HEK293 (cell line): ENCODE measurements around the gene WWOX.

Source experiments
- CTCF ChIA-PET: fragments of 350-600 bp; formaldehyde crosslinking; extraction: SDS; loops from one replicate; lab custom pipeline; 2021; ENCODE audit warnings: antibody characterized with exemption; lab: Yijun Ruan, JAX
- POLR2A ChIA-PET: fragments of 300-600 bp; formaldehyde crosslinking; extraction: SDS; loops from one replicate; lab custom pipeline; 2020; ENCODE audit warnings: antibody characterized with exemption, inconsistent platforms; lab: Yijun Ruan, JAX
- H3K27ac ChIP-seq: fragments of 200-500 bp; sonication (Bioruptor generic); 2 replicates; pipeline ENCODE4 v1.5.1; 2014; ENCODE audit warnings: low read depth, low read length, control low read depth, inconsistent platforms; ENCODE audit errors: extremely low read depth
- H3K36me3 ChIP-seq, 2 experiments: fragments of 200-500 bp in 1 of 2; sonication (Bioruptor generic) in 1 of 2; 1 replicate in 1 of 2; 2 replicates in 1 of 2; pipeline ENCODE4 v1.5.1; 2014 to 2017; ENCODE audit warnings: inconsistent platforms in 2 of 2, low read length in 2 of 2; ENCODE audit not compliant: control insufficient read depth in 2 of 2, insufficient read depth in 1 of 2
- H3K4me1 ChIP-seq: fragments of 200-500 bp; sonication (Bioruptor generic); 2 replicates; pipeline ENCODE4 v1.5.1; 2014; ENCODE audit warnings: mild to moderate bottlenecking, low read length, inconsistent platforms; ENCODE audit not compliant: control insufficient read depth, insufficient read depth
- H3K4me3 ChIP-seq: 2 replicates; pipeline ENCODE4 v1.5.1; 2011; ENCODE audit warnings: low read depth, mild to moderate bottlenecking, control low read depth, low read length, moderate library complexity
- H3K9me3 ChIP-seq: fragments of 200-500 bp; sonication (Bioruptor generic); 2 replicates; pipeline ENCODE4 v1.5.1; 2014; ENCODE audit warnings: low read depth, low read length, inconsistent platforms; ENCODE audit not compliant: control insufficient read depth, insufficient read depth
- BCL11A ChIP-seq: fragments of 450-650 bp; formaldehyde crosslinking; IDR thresholded peaks from 2 replicates; pipeline ENCODE4 v1.5.1; 2016; ENCODE audit warnings: low read depth, missing biosample characterization, missing genetic modification characterization
- BCL11B ChIP-seq: fragments of 450-650 bp; formaldehyde crosslinking; IDR thresholded peaks from 2 replicates; pipeline ENCODE4 v1.5.1; 2016; ENCODE audit warnings: low read depth, missing biosample characterization, missing genetic modification characterization
- GLIS1 ChIP-seq: fragments of 450-650 bp; formaldehyde crosslinking; IDR thresholded peaks from 2 replicates; pipeline ENCODE4 v1.5.1; 2016; ENCODE audit warnings: missing biosample characterization, missing genetic modification characterization
- GLIS2 ChIP-seq: fragments of 450-650 bp; formaldehyde crosslinking; IDR thresholded peaks from 2 replicates; pipeline ENCODE4 v1.5.1; 2016; ENCODE audit warnings: missing biosample characterization, missing genetic modification characterization
- HIC1 ChIP-seq: fragments of 450-650 bp; formaldehyde crosslinking; IDR thresholded peaks from 2 replicates; pipeline ENCODE4 v1.5.1; 2016; ENCODE audit warnings: missing biosample characterization, missing genetic modification characterization
- KLF1 ChIP-seq: fragments of 450-650 bp; formaldehyde crosslinking; IDR thresholded peaks from 2 replicates; pipeline ENCODE4 v1.5.1; 2016; ENCODE audit warnings: missing biosample characterization, missing genetic modification characterization
- PATZ1 ChIP-seq: fragments of 450-650 bp; formaldehyde crosslinking; IDR thresholded peaks from 2 replicates; pipeline ENCODE4 v1.5.1; 2016; ENCODE audit warnings: missing biosample characterization, missing genetic modification characterization
- PRDM1 ChIP-seq: fragments of 450-650 bp; formaldehyde crosslinking; IDR thresholded peaks from 2 replicates; pipeline ENCODE4; 2016; ENCODE audit warnings: missing biosample characterization, missing genetic modification characterization
- SALL2 ChIP-seq: fragments of 450-650 bp; formaldehyde crosslinking; IDR thresholded peaks from 2 replicates; pipeline ENCODE4 v1.5.0; 2017; ENCODE audit warnings: missing biosample characterization, mild to moderate bottlenecking, missing genetic modification characterization, borderline replicate concordance
- YY2 ChIP-seq: fragments of 450-650 bp; formaldehyde crosslinking; IDR thresholded peaks from 2 replicates; pipeline ENCODE4 v1.5.1; 2016; ENCODE audit warnings: missing biosample characterization, missing genetic modification characterization
- ZBTB11 ChIP-seq: fragments of 450-650 bp; formaldehyde crosslinking; conservative IDR thresholded peaks from 2 replicates; pipeline ENCODE4 v1.5.1; 2016; ENCODE audit warnings: low read depth, missing biosample characterization, missing genetic modification characterization
- ZNF112 ChIP-seq: fragments of 450-650 bp; formaldehyde crosslinking; IDR thresholded peaks from 2 replicates; pipeline ENCODE4 v1.5.0; 2017; ENCODE audit warnings: missing biosample characterization, missing genetic modification characterization
- ZNF202 ChIP-seq: fragments of 450-650 bp; formaldehyde crosslinking; IDR thresholded peaks from 2 replicates; pipeline ENCODE4 v1.5.1; 2016; ENCODE audit warnings: missing biosample characterization, missing genetic modification characterization, borderline replicate concordance
- ZNF362 ChIP-seq: fragments of 450-650 bp; formaldehyde crosslinking; IDR thresholded peaks from 2 replicates; pipeline ENCODE4 v1.5.1; 2016; ENCODE audit warnings: missing biosample characterization, missing genetic modification characterization
- ZNF394 ChIP-seq: fragments of 450-650 bp; formaldehyde crosslinking; IDR thresholded peaks from 2 replicates; pipeline ENCODE4 v1.5.1; 2016; ENCODE audit warnings: missing biosample characterization, missing genetic modification characterization, mild to moderate bottlenecking, moderate library complexity, borderline replicate concordance
- ZNF423 ChIP-seq: fragments of 450-650 bp; formaldehyde crosslinking; IDR thresholded peaks from 2 replicates; pipeline ENCODE4 v1.5.1; 2016; ENCODE audit warnings: missing biosample characterization, missing genetic modification characterization
- ZNF433 ChIP-seq: fragments of 450-650 bp; formaldehyde crosslinking; IDR thresholded peaks from 2 replicates; pipeline ENCODE4 v1.5.1; 2016; ENCODE audit warnings: missing biosample characterization, missing genetic modification characterization, low read depth
- ZNF488 ChIP-seq: fragments of 450-650 bp; formaldehyde crosslinking; IDR thresholded peaks from 2 replicates; pipeline ENCODE4 v1.5.1; 2016; ENCODE audit warnings: missing biosample characterization, missing genetic modification characterization
- ZNF530 ChIP-seq: fragments of 450-650 bp; formaldehyde crosslinking; IDR thresholded peaks from 2 replicates; pipeline ENCODE4 v1.5.1; 2016; ENCODE audit warnings: low read depth, missing biosample characterization, missing genetic modification characterization
- ZNF560 ChIP-seq: fragments of 450-650 bp; formaldehyde crosslinking; IDR thresholded peaks from 2 replicates; pipeline ENCODE4 v1.5.1; 2017; ENCODE audit warnings: missing biosample characterization, missing genetic modification characterization, borderline replicate concordance
- ZNF610 ChIP-seq: fragments of 450-650 bp; formaldehyde crosslinking; IDR thresholded peaks from 2 replicates; pipeline ENCODE4 v1.5.1; 2016; ENCODE audit warnings: missing biosample characterization, missing genetic modification characterization, borderline replicate concordance
- ZNF624 ChIP-seq: fragments of 450-650 bp; formaldehyde crosslinking; IDR thresholded peaks from 2 replicates; pipeline ENCODE4 v1.5.1; 2017; ENCODE audit warnings: missing biosample characterization, missing genetic modification characterization
- ZNF629 ChIP-seq: fragments of 450-650 bp; formaldehyde crosslinking; IDR thresholded peaks from 2 replicates; pipeline ENCODE4 v1.5.1; 2017; ENCODE audit warnings: missing biosample characterization, missing genetic modification characterization
- ZNF837 ChIP-seq: fragments of 450-650 bp; formaldehyde crosslinking; IDR thresholded peaks from 2 replicates; pipeline ENCODE4 v1.5.1; 2016; ENCODE audit warnings: missing biosample characterization, missing genetic modification characterization
- TF ChIP-seq, protein P1 (sequence below): fragments of 450-650 bp; formaldehyde crosslinking; IDR thresholded peaks from 2 replicates; pipeline ENCODE4 v1.5.1; 2017; ENCODE audit warnings: missing biosample characterization, mild to moderate bottlenecking, missing genetic modification characterization, moderate library complexity

The WWOX gene

GRCh38 chr16:78428193-78428592 is 328.7 kb downstream of the WWOX start:
- CTCF ChIA-PET, result interaction anchor here (1.0 kb wide), 1 partner anchor 10 kb away, joined by 4 read pairs; no protein-coding TSS in a partner anchor
- TF ChIP-seq KLF1 (no peak), PATZ1 (tag by site-specific recombination) (no peak), ZNF433 (no peak), ZNF629 (no peak), ZNF362 (tag by site-specific recombination) (no peak), ZNF560 (no peak), HIC1 (tag by site-specific recombination) (no peak), ZNF488 (tag by site-specific recombination) (no peak), ZNF423 (no peak), BCL11B (no peak)
- TF ChIP-seq, protein P1, sequence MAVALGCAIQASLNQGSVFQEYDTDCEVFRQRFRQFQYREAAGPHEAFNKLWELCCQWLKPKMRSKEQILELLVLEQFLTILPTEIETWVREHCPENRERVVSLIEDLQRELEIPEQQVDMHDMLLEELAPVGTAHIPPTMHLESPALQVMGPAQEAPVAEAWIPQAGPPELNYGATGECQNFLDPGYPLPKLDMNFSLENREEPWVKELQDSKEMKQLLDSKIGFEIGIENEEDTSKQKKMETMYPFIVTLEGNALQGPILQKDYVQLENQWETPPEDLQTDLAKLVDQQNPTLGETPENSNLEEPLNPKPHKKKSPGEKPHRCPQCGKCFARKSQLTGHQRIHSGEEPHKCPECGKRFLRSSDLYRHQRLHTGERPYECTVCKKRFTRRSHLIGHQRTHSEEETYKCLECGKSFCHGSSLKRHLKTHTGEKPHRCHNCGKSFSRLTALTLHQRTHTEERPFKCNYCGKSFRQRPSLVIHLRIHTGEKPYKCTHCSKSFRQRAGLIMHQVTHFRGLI (tag by site-specific recombination), result no peak
- TF ChIP-seq, all 188 proteins: peak for 0
- Histone ChIP-seq H3K9me3 (no peaks in the 10 kb centered on the region), H3K4me3 (no peak overlapping the region), H3K36me3 (peaks cover 0 to 6% of the 10 kb centered on the region in 2 experiments; a peak in 1 of 3 replicates), H3K27ac (no peak overlapping the region), H3K4me1 (no peaks in the 10 kb centered on the region)
- POLR2A ChIA-PET, result no interaction called here

GRCh38 chr16:78430281-78430680 is 330.8 kb downstream of the WWOX start:
- Histone ChIP-seq H3K36me3 (peaks cover 0 to 6% of the 10 kb centered on the region in 2 experiments; a peak in 1 of 3 replicates), H3K4me1 (no peaks in the 10 kb centered on the region)
- TF ChIP-seq BCL11A (tag by site-specific recombination) (no peak), ZNF530 (no peak), GLIS1 (no peak), ZNF394 (tag by site-specific recombination) (no peak), YY2 (tag by site-specific recombination) (no peak), PRDM1 (tag by site-specific recombination) (no peak), ZNF202 (no peak), GLIS2 (no peak), ZNF624 (tag by site-specific recombination) (no peak), ZNF112 (tag by site-specific recombination) (no peak), ZBTB11 (tag by site-specific recombination) (no peak), SALL2 (no peak), ZNF610 (tag by site-specific recombination) (no peak), ZNF837 (tag by site-specific recombination) (no peak)

More at GRCh38 chr16:78430281-78430680, 330.8 kb downstream of the WWOX start:
- POLR2A ChIA-PET, result no interaction called here
- H3K4me3 ChIP-seq, result no peak overlapping the region
- no peak overlapping the region for H3K27ac ChIP-seq
- H3K9me3 ChIP-seq, result no peaks in the 10 kb centered on the region
- CTCF ChIA-PET, result interaction anchor here (0.6 kb wide), 1 partner anchor 11 kb away, joined by 3 read pairs; no protein-coding TSS in a partner anchor
